Activated CD8-positive, alpha-beta T cell treated with anti-CD3 and anti-CD28 coated beads, Interleukin-2, amount 10 ng/mL, durations not matched to agents 7 days and 5 days (primary cell): ENCODE data around the gene CDH4. TPM values are rescaled to one million over a fixed set of nuclear protein-coding genes. Genes with fewer than 3 reads are reported as not detected.

Source experiments
- ATAC-seq: fragments of 150-1000 bp; cut with Tn5 transposase; one replicate; pipeline ENCODE4 v1.10.0; 2021; ENCODE audit warnings: moderate library complexity
- CTCF ChIA-PET: fragments of 350-600 bp; sonication (Branson Sonifier 250); formaldehyde crosslinking; loops from one replicate; lab custom pipeline; 2021; ENCODE audit warnings: antibody characterized with exemption; lab: Charles Lee
- POLR2A ChIA-PET: fragments of 350-600 bp; sonication (Branson Sonifier 250); formaldehyde crosslinking; loops from one replicate; lab custom pipeline; 2021; ENCODE audit warnings: antibody characterized with exemption; lab: Charles Lee
- DNase-seq: peaks from one replicate; pipeline ENCODE4 v3.0.0-alpha.2; 2020
- H3K27ac Mint-ChIP-seq: one replicate; pipeline ENCODE4 v1.8.0; 2021; ENCODE audit warnings: mild to moderate bottlenecking, mixed read lengths
- H3K27me3 Mint-ChIP-seq: one replicate; pipeline ENCODE4 v1.8.0; 2021; ENCODE audit warnings: low read depth, mixed read lengths
- H3K36me3 Mint-ChIP-seq: one replicate; pipeline ENCODE4 v1.8.0; 2021; ENCODE audit warnings: low read depth, mixed read lengths
- H3K4me1 Mint-ChIP-seq: one replicate; pipeline ENCODE4 v1.8.0; 2021; ENCODE audit warnings: low read depth, mixed read lengths
- H3K4me3 Mint-ChIP-seq: one replicate; pipeline ENCODE4 v1.8.0; 2021; ENCODE audit warnings: mild to moderate bottlenecking, mixed read lengths
- H3K9me3 Mint-ChIP-seq: one replicate; pipeline ENCODE4 v1.8.0; 2022; ENCODE audit warnings: mixed read lengths; ENCODE audit not compliant: insufficient read depth
- total RNA-seq, 2 experiments: library from RNA; stranded (reverse); gene quantifications; one replicate each; pipeline ENCODE4 v1.2.3, GENCODE V29; 2021

Gene CDH4
- total RNA-seq, 2 experiments from 2014 or later: 0.05 to 0.13 TPM

GRCh38 chr20:61883857-61884393 lies 631.9 kb downstream of the CDH4 start:
- no peaks in the 10 kb centered on the region for H3K36me3 Mint-ChIP-seq
- DNase-seq (no peak), ATAC-seq (no peak)
- H3K27me3 Mint-ChIP-seq: no peaks in the 10 kb centered on the region
- peaks cover 3% of the 10 kb centered on the region for H3K4me1 Mint-ChIP-seq
- ChIA-PET CTCF (no interaction called here), POLR2A (no interaction called here)
- no peak overlapping the region for H3K4me3 Mint-ChIP-seq
- no peak overlapping the region for H3K27ac Mint-ChIP-seq
- H3K9me3 Mint-ChIP-seq: no peaks in the 10 kb centered on the region

GRCh38 chr20:61884571-61885389 lies 632.7 kb downstream of the CDH4 start:
- Mint-ChIP-seq H3K27ac (no peak overlapping the region), H3K9me3 (no peaks in the 10 kb centered on the region), H3K4me1 (peaks cover 3% of the 10 kb centered on the region), H3K27me3 (no peaks in the 10 kb centered on the region), H3K4me3 (no peak overlapping the region), H3K36me3 (no peaks in the 10 kb centered on the region)
- DNase-seq (no peak), ATAC-seq (no peak)
- CTCF ChIA-PET: no interaction called here
- POLR2A ChIA-PET: no interaction called here

- Mint-ChIP-seq H3K4me1 (peaks cover 3% of the 10 kb centered on the region), H3K36me3 (no peaks in the 10 kb centered on the region), H3K27ac (no peak overlapping the region), H3K4me3 (no peak overlapping the region), H3K27me3 (no peaks in the 10 kb centered on the region), H3K9me3 (no peaks in the 10 kb centered on the region)
- CTCF ChIA-PET: interaction anchor here (1.5 to 2.0 kb wide), 2 partner anchors 10 to 26 kb away, joined by 3 to 6 read pairs; no protein-coding TSS in a partner anchor
- POLR2A ChIA-PET: no interaction called here
- ATAC-seq (no peak), DNase-seq (no peak)
Observed at GRCh38 chr20:61885759-61886715, 634.0 kb downstream of the CDH4 start.

GRCh38 chr20:61886721-61887595 lies 634.9 kb downstream of the CDH4 start:
- DNase-seq (peak; percentile 54), ATAC-seq (peak; percentile 69)
- H3K9me3 Mint-ChIP-seq: no peaks in the 10 kb centered on the region
- ChIA-PET CTCF (interaction anchor here (0.9 to 2.0 kb wide), 3 partner anchors 9 to 25 kb away, joined by 3 to 6 read pairs (median 3); no protein-coding TSS in a partner anchor), POLR2A (no interaction called here)
- no peak overlapping the region for H3K27ac Mint-ChIP-seq
- H3K4me1 Mint-ChIP-seq: peaks cover 3% of the 10 kb centered on the region
- no peaks in the 10 kb centered on the region for H3K36me3 Mint-ChIP-seq
- H3K27me3 Mint-ChIP-seq: no peaks in the 10 kb centered on the region
- H3K4me3 Mint-ChIP-seq: no peak overlapping the region

- POLR2A ChIA-PET: no interaction called here
- no peak overlapping the region for H3K4me3 Mint-ChIP-seq
- CTCF ChIA-PET: interaction anchor here (0.9 to 2.0 kb wide), 3 partner anchors 9 to 25 kb away, joined by 3 to 6 read pairs (median 3); no protein-coding TSS in a partner anchor
Observed at GRCh38 chr20:61887596-61888093, 635.6 kb downstream of the CDH4 start.

GRCh38 chr20:61888101-61888865 lies 636.2 kb downstream of the CDH4 start:
- CTCF ChIA-PET: no interaction called here
- Mint-ChIP-seq H3K4me1 (peaks cover 3% of the 10 kb centered on the region), H3K9me3 (no peaks in the 10 kb centered on the region), H3K4me3 (no peak overlapping the region), H3K27me3 (no peaks in the 10 kb centered on the region), H3K27ac (no peak overlapping the region), H3K36me3 (no peaks in the 10 kb centered on the region)
- DNase-seq (no peak), ATAC-seq (no peak)
- POLR2A ChIA-PET: no interaction called here

More at GRCh38 chr20:61887596-61888093, 635.6 kb downstream of the CDH4 start:
- Mint-ChIP-seq H3K36me3 (no peaks in the 10 kb centered on the region), H3K4me1 (peaks cover 3% of the 10 kb centered on the region), H3K27ac (no peak overlapping the region), H3K27me3 (no peaks in the 10 kb centered on the region), H3K9me3 (no peaks in the 10 kb centered on the region)
- no peak for ATAC-seq
- no peak for DNase-seq

- peaks cover 3% of the 10 kb centered on the region for H3K4me1 Mint-ChIP-seq
- no peak overlapping the region for H3K27ac Mint-ChIP-seq
- no peak overlapping the region for H3K4me3 Mint-ChIP-seq
- H3K27me3 Mint-ChIP-seq: no peaks in the 10 kb centered on the region
- no peaks in the 10 kb centered on the region for H3K36me3 Mint-ChIP-seq
- DNase-seq (no peak), ATAC-seq (no peak)
- CTCF ChIA-PET: no interaction called here
- POLR2A ChIA-PET: no interaction called here
- no peaks in the 10 kb centered on the region for H3K9me3 Mint-ChIP-seq
Observed at GRCh38 chr20:61889659-61890058, 637.6 kb downstream of the CDH4 start.

GRCh38 chr20:61890210-61890609 lies 638.1 kb downstream of the CDH4 start:
- POLR2A ChIA-PET: no interaction called here
- ATAC-seq (no peak), DNase-seq (no peak)
- Mint-ChIP-seq H3K9me3 (no peaks in the 10 kb centered on the region), H3K27ac (no peak overlapping the region), H3K4me1 (peaks cover 3% of the 10 kb centered on the region), H3K4me3 (no peak overlapping the region), H3K36me3 (no peaks in the 10 kb centered on the region), H3K27me3 (no peaks in the 10 kb centered on the region)
- CTCF ChIA-PET: no interaction called here

GRCh38 chr20:61891476-61891875 lies 639.4 kb downstream of the CDH4 start:
- Mint-ChIP-seq H3K4me1 (peaks cover 3% of the 10 kb centered on the region), H3K9me3 (no peaks in the 10 kb centered on the region), H3K36me3 (no peaks in the 10 kb centered on the region), H3K27ac (no peak overlapping the region), H3K27me3 (no peaks in the 10 kb centered on the region), H3K4me3 (no peak overlapping the region)
- ChIA-PET CTCF (no interaction called here), POLR2A (no interaction called here)
- ATAC-seq (no peak), DNase-seq (no peak)

- ATAC-seq (no peak), DNase-seq (no peak)
- Mint-ChIP-seq H3K36me3 (no peaks in the 10 kb centered on the region), H3K9me3 (no peaks in the 10 kb centered on the region), H3K4me1 (peaks cover 2% of the 10 kb centered on the region), H3K27me3 (no peaks in the 10 kb centered on the region), H3K4me3 (no peak overlapping the region), H3K27ac (no peak overlapping the region)
- CTCF ChIA-PET: no interaction called here
- POLR2A ChIA-PET: no interaction called here
Observed at GRCh38 chr20:61891916-61892649, 640.0 kb downstream of the CDH4 start.
